ENCODE data around the gene DNMT3A. TPM values are rescaled to one million over a fixed set of nuclear protein-coding genes. Genes with fewer than 3 reads are reported as not detected.
"Not testable (repeated sequence)": the region's sequence is repeated elsewhere in the genome, so short reads cannot be mapped to it uniquely, and the experiment has no call there.

Gene DNMT3A
- total RNA-seq, 2 donors from 2014 or later = 17.7 to 24.3 TPM

- no peak for DNase-seq (ENCODE audit: low spot score)
- Histone ChIP-seq H3K4me3 (peak overlapping the region; percentile 80), H3K27ac (peak overlapping the region; percentile 79 to 80), H3K4me1 (ENCODE audit: control insufficient read depth in 1 of 2, low read depth in 2 of 2) (peaks cover 11 to 45% of the 10 kb centered on the region in 2 donors), H3K9me3 (no peaks in the 10 kb centered on the region), H3K27me3 (replicated peaks; ENCODE audit: insufficient read depth) (no peaks in the 10 kb centered on the region), H3K36me3 (peaks cover 2% of the 10 kb centered on the region)
- peak; percentile 34 for ATAC-seq (ENCODE audit: insufficient number of reproducible peaks, low FRiP score, low read depth)
- TF ChIP-seq CTCF (IDR thresholded peaks at IDR 0.05) = peak; percentile 88
Observed at GRCh38 chr2:25276569-25277465, 64.9 kb downstream of the DNMT3A start.

- no peak for TF ChIP-seq CTCF (IDR thresholded peaks at IDR 0.05)
- no peak for ATAC-seq (ENCODE audit: insufficient number of reproducible peaks, low FRiP score, low read depth)
- DNase-seq (ENCODE audit: low spot score) = no peak
- Histone ChIP-seq H3K4me1 (ENCODE audit: control insufficient read depth in 1 of 2, low read depth in 2 of 2) (peaks cover 11 to 45% of the 10 kb centered on the region in 2 donors), H3K27ac (no peak overlapping the region), H3K9me3 (no peaks in the 10 kb centered on the region), H3K36me3 (no peaks in the 10 kb centered on the region), H3K4me3 (no peak overlapping the region), H3K27me3 (replicated peaks; ENCODE audit: insufficient read depth) (no peaks in the 10 kb centered on the region)
Observed at GRCh38 chr2:25275575-25275965, 66.2 kb downstream of the DNMT3A start.

GRCh38 chr2:25274868-25275574, 66.7 kb downstream of the DNMT3A start:
- TF ChIP-seq CTCF (IDR thresholded peaks at IDR 0.05) = no peak
- peaks cover 11 to 45% of the 10 kb centered on the region in 2 donors for H3K4me1 ChIP-seq (ENCODE audit: control insufficient read depth in 1 of 2, low read depth in 2 of 2)
- no peak overlapping the region for H3K4me3 ChIP-seq
- DNase-seq (ENCODE audit: low spot score) (no peak), ATAC-seq (ENCODE audit: insufficient number of reproducible peaks, low FRiP score, low read depth) (no peak)
- peaks cover 5% of the 10 kb centered on the region for H3K36me3 ChIP-seq
- no peak overlapping the region for H3K27ac ChIP-seq
- no peaks in the 10 kb centered on the region for H3K9me3 ChIP-seq
- H3K27me3 ChIP-seq (replicated peaks; ENCODE audit: insufficient read depth) = no peaks in the 10 kb centered on the region

- H3K27me3 ChIP-seq (replicated peaks; ENCODE audit: insufficient read depth) = no peaks in the 10 kb centered on the region
- no peak for TF ChIP-seq CTCF (IDR thresholded peaks at IDR 0.05)
- no peak for DNase-seq (ENCODE audit: low spot score)
- H3K4me1 ChIP-seq (ENCODE audit: control insufficient read depth in 1 of 2, low read depth in 2 of 2) = peaks cover 11 to 37% of the 10 kb centered on the region in 2 donors
- no peaks in the 10 kb centered on the region for H3K9me3 ChIP-seq
- ATAC-seq (ENCODE audit: insufficient number of reproducible peaks, low FRiP score, low read depth) = no peak
- no peak overlapping the region for H3K27ac ChIP-seq
- peaks cover 12% of the 10 kb centered on the region for H3K36me3 ChIP-seq
- no peak overlapping the region for H3K4me3 ChIP-seq
Observed at GRCh38 chr2:25273985-25274535, 67.7 kb downstream of the DNMT3A start.

- H3K27ac ChIP-seq; H3K27me3 ChIP-seq (replicated peaks; ENCODE audit: insufficient read depth); H3K9me3 ChIP-seq; ATAC-seq (ENCODE audit: insufficient number of reproducible peaks, low FRiP score, low read depth); H3K4me3 ChIP-seq; DNase-seq (ENCODE audit: low spot score): not testable (repeated sequence)
- Histone ChIP-seq H3K4me1 (ENCODE audit: control insufficient read depth in 1 of 2, low read depth in 2 of 2) (peaks cover 8 to 24% of the 10 kb centered on the region in 2 donors), H3K36me3 (peaks cover 19% of the 10 kb centered on the region)
Observed at GRCh38 chr2:25272705-25273104, 69.0 kb downstream of the DNMT3A start.

Measured in thoracic aorta (tissue), 2 donors.